Measurements from ENCODE around the gene TEAD1.
A peak's percentile ranks its signal among the peaks of the same experiment; 100 is the strongest.

Gene TEAD1

DNA sequence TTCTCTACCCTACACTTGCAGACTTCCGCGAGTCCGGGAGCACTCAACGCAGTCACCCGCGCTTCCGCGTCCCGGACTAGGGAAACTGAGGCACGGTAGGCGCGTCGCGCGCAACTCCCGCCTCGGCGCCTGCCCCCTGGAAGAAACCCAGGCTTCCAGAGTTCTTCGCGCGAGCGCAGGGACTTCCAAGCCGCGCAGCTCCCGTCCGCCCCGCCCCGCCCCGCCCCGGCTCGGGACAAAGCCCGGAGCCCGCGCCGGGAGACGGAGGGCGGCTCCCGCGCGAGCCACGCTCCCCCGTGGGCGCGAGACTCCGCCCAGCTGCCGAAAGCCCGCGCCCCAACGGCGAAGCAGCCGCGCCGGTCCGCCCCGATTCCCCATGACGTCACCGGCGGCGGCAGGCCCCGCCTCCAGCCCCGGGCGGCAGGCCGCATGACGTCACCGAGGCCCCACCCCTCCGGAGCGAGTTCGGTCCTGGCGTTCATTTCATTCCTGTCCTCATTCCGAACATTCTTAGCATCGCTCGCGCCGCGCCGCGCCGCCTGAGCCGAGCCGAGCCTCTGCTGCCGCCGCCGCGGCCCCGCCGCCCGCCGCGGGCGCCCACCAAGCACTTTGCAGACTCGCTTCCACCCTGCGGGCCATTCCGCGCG lies at the start of gene TEAD1:
TEAD1 (plus strand) TSS at position 498 of the 647 bp plus-strand sequence.
- DNase-seq = peak; percentile 98

DNA sequence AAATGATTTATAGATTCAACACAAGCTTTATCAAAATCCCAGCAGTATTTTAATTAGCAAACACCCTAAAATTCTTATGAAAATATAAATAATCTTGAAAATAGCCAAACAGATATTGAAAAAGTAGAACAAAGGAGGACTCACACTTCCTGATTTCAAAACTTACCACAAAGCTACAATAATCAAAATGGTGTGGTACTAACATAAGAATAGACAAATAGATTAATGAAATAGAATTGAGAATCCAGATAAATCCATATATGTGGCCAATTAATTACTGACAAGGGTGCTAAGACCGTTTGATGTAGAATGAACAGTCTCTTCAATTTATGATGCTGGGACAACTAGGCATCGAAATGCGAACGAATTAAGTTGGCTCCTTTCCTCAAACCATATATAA lies 49.6 kb upstream of the TEAD1 start:
- no peak for DNase-seq

DNA sequence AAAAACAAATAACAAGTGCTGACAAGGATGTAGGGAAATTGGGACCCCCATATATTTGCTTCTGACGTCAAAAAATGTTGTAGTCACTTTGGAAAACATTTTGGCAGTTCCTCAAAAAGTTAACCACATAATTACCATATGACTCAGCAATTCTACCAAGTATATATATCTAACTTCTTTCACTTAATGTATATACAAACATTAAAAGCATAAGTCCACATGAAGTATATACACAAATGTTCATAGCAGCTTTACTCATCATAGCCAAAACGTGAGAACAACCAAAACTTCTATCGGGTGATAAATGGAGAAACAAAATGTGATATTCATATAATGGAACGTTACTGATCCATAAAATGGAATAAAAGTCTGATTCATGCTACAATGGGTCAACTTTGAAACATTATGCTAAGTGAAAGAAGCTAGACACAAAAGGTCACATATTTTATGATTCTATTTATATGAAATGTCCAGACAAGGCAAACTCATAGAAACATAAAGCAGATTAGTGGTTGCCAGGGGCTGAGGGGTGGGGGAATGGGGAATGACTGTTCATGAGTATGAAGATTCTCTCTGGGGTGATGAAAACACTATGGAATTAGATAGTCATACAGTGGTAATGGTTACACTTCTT lies 48.7 kb upstream of the TEAD1 start:
- DNase-seq = no peak

DNA sequence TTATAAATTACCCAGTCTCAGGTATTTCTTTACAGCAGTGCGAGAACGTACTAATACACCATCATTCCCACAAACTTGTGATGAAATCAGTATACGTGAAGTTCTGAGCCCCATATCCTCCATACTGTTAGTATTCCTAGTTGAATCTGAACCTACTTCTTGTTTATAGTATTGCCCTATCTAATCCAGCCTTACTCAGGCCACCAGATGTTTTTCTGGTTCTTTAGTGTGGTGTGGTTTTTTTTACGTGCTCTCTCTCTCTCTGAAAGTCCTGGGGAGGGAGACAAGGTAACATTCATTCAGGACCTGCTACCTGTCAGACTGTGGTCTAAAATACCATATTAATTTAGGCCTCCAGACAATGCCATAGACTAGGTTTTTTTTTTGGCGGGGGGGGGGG lies 47.6 kb upstream of the TEAD1 start:
- DNase-seq = no peak

DNA sequence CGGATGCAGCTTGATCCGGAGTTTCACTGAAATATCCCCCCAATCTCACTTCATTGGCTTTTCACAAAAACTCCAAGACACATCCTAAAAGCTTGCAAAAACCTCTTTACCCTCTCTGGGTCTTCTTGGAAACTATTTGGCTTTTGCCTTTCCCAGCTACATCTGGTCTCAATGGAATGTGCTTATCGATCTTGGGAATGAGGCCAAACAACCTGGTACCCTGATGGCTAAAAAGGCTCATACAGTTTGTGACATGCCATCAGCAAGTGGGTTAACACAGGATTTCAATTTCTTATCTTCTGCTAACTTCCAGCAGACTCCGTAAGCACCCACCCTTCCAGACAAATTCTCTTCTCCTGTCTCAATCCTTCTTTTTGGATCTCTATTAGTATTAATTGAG lies 45.9 kb upstream of the TEAD1 start:
- no peak for DNase-seq

DNA sequence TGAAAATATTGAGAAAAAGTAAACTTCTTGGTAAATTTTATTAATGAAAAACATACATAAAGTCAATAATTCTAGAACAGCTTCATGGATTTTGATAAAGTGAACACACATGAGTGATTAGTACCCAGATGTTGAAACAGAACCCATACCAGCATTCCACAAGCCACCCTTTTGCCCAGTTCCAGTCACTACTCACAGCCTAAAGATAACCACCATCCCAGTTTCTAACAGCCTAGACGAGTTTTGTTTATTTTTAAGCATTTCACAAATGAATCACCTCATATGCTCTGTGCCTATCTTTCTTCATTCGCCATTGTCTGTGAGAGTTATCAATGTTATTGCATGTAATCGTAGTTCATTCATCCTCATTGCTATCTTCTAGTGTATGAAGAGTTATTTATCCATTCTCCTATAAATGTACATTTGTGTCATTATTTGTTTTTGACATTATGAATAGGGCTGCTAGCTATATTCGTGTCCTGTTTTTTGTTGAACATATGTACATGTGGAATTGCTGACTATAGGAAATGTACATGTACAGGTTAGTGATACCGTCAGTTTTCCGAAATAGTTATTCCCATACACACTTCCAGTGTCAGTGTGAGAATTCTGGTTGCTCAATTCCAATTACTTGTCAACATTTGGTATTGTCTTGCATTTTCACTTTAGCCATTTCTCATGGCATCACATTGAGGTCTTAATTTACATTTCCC lies 44.5 kb upstream of the TEAD1 start:
- no peak for DNase-seq

DNA sequence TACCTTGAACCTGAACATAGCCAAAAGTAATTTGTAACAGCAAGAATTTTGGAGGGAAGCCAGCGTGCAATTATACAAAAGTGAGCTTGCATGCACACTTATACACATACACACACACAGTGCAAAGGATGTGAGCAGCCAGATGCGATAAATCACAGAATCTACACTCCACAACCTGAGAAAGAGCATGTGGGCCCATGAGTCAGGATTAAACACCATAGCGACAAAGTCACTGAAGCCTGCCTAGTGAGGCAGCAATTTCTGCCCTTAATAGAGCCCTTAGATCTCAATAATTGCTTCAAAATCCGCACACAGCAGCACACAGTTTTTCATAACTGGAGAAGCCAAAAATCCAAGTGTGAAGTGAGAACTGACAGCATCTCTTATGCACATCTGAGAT lies 42.6 kb upstream of the TEAD1 start:
- no peak for DNase-seq

DNA sequence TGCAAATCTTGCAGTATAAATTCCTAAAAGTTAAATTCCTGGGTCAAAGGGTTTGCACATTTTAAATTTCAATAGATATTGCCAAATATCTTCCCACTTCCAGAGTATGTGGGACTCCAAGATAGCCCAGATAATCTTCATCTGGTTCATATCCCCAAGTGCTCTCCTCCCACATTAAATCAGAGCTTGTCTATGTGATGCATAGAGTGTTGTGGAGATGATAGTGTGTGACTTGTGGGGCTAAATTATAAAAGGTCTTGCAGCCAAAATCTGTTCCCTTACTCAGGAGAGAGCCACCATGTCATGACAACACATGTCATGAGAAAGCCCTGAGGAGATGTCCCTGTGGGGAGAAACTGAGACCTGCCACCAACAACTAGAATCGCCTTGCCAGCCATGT lies 39.9 kb upstream of the TEAD1 start:
- DNase-seq = no peak

DNA sequence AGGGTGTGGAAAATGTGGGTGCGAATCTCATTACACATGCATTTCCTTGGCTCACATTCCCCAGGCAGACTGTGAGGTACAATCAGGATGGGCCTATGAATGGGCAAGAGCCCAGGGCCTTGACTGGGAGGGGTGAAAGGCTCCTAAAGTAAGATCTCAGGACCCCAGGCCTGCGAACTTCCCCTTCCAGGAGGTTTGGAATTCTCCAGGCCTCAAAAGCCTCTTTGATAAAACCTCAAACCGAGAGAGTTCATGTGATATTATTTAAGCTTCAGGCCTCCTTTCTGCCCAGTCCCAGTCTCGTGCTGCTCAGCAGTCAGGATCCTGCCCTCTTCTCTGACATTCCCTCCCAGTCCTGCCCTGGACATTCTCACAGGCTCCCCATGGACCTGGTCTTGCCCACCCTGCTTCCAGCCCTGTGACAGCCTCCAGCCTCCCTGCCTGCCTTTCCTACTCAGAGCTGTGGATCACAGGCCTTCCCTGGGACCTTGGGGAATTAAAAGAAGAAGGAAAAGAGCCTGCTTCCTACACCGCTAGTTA lies 37.3 kb upstream of the TEAD1 start:
- no peak for DNase-seq

DNA sequence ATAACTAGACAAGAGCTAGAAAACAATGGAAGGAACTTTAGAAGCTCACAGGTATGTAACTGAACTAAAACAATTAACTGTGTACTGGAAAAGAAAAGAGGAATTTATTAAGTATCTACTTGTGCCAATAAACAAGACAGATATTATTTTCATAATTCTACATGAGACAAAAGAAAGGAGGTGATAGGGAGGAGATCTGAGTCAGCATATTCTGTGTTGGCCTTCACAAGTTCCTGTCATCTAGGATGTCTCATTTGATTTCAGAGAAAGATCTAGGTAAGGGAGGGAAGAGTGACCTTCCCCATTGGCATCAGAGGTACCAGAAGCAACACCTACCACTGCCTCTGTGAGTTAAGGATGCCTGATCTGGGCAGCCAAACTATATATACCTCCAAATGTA lies 34.8 kb upstream of the TEAD1 start:
- no peak for DNase-seq

DNA sequence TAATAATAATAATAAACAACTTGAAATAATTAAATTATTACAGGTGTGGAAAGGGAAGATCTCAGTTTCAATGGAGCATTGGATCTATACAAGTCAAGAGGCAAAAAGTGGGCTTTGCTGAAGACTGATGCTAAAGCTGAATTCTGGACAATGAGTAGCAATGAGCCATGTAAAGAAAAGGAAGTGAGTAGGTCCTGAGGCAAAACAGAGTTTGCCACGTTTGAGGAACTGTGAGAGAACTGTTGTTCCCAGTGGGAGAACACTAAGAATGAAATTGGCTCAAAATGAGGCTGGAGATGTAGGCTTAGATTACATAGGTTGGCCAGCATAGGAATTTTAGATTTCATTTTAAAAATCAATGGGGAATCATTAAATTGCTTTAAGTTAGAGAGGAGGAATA lies 33.9 kb upstream of the TEAD1 start:
- DNase-seq = no peak

DNA sequence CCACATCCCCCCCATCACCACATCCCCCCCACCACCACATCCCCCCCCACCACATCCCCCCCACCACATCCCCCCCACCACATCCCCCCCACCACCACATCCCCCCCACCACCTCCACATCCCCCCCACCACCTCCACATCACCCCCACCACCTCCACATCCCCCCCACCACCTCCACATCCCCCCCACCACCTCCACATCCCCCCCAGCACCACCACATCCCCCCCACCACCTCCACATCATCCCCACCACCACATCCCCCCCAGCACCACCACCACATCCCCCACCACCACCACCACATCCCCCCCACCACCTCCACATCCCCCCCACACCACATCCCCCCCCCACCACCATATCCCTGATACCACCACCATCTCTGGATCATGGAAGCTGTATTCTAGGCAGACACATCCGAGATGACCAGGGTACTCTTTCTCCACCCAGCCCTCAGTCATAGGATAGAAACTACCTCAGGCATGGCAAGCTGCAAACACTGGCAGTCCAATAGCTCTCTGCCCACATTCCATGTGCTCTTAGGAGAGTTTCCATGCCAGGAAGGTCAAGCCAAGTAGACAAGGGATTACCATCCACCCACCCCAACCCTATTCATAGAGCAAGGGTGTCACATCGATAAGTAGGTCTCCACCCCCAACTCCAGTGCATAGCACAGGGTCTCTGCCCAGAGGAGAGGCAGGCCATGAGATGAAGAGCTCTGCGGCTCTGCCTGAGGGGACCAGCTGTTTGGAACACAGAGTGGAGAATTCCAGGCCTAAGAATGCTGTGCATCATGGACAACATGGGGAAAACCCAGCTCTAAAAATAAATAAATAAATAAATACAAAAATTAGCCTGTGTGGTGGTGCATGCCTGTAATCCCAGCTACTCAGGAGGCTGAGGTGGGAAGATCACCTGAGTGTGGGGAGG lies 33.0 kb upstream of the TEAD1 start:
- peak; percentile 17 for DNase-seq

DNA sequence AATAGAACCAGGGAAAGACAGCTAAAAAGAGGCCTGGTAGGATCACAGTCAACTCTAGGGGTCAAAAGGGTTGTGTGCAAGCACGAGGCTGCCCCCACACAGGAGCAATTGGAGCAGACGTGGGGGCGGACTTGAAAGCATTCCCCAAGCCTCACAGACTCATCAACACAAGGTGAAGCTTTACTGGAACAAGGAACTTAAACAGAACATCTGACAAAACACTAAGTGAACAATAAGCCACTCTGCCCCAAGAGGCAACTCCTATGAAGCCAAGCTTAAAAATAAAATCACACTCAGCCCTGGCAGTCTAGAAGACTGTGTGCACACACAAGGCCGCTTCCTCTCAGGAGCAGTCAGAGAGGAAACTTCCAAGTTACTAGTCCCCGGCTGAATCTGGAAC lies 32.2 kb upstream of the TEAD1 start:
- no peak for DNase-seq

DNA sequence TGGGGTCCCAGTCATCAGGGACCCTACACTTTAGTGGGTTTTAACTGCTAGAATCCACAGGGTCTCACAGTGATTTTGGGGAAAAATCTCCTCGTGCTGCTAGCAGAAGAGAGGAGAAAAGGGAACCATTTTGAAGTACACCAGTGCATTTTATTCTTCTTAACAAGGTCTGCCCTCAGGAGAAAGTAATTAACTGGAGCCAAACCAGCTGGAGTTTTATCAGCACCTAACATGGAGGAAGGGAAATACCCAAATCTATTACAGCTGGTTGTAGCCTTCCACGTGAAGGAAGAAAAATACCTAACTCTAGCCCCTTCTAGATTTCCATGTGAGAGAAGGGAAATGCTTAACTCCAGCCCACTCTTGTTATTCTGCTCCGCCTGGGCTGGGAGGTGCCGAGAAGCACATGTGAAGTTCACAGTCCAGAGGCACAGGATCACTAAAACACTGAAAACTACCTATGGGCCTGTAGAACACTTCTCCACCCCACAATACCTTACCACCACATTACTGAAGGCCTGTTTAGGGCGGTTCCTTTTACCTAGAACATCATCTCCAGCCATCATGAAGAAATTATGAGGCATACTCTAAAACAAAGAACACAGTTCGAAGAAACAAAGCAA lies 31.3 kb upstream of the TEAD1 start:
- DNase-seq = no peak

DNA sequence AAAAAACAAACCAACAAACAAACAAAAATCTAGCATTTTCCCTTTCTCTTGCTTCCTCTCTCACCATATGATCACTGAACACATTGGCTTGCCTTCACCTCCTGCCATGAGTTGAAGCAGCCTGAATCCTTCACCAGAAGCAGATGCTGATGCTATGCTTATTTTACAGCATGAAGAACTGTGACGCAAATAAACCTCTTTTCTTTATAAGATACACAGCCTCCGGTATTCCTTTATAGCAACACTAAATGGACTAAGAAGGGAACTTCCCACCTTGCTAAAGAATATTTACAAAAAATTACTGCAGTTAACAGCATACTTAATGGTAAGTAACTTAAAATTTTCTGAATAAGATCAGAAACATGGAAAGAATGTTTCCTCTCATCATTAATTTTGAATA lies 27.7 kb upstream of the TEAD1 start:
- DNase-seq = no peak

DNA sequence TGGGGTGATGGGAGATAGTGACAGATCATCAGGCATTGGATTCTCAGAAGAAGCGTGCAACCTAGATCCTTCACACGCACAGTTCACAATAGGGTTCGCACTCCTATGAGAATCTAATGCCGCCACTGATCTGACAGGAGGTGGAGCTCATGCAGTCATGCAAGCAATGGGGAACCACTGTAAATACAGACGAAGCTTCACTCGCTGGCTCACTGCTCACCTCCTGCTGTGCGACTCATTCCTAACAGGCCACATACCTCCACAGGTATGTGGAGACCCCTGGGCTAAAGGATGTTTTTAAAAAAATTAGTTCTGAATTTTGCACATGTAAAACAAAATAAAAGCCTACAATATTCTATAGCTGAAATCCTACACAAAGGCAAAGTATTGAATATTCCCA lies 20.5 kb upstream of the TEAD1 start:
- no peak for DNase-seq

DNA sequence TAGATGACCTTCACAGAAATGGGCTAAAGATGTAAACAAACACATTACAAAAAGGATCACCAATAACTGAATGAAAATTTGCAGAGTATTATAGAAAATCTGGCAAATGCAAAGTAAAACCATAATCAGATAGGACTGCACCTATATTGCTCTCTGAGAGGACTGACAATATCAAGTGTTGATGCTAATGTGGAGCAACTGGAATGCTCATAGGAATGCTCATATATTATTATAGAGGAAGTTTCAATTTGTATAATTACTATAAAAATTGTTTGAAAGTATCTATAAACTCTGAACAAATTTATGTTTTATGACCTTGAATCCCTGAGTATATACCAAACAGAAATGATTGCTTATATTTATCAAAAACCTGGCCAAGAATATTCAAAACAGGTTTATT lies 18.4 kb upstream of the TEAD1 start:
- no peak for DNase-seq

DNA sequence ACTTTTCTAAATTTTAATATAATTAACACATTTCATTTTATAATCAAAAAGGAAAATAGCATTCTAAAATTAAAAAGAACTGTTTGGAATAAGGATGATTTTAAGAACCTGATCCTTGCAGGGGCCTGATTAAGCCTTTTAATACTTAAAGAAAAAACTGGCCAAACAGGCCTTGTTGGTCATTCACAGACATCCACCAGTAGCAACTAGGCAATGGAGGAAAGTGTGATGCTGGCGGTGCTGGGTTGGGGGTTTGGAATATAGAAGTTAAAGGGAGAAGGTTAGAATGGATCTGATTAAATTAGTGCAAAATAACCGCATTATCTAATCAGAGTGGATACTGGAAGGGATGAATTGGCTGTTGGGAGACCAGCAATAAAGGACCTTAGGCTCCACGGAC lies 16.9 kb upstream of the TEAD1 start:
- no peak for DNase-seq

DNA sequence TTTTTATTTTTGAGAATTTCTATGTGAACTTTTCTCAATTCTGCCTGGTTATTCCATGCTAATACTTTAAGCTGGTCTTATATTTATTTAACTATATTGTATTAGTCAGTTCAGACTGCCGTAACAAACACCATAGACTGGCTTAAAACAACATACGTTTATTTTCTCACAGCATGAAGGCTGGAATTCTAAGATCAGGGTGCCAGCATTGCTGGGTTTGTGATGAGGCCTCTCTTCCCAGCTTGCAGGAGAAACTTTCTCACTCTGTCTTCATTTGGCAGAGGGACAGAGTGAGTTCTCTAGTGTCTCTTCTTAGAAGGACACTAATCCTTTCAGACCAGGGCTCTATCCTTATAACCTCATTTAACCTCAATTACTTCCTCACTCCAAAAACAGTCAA lies 16.2 kb upstream of the TEAD1 start:
- DNase-seq = no peak

DNA sequence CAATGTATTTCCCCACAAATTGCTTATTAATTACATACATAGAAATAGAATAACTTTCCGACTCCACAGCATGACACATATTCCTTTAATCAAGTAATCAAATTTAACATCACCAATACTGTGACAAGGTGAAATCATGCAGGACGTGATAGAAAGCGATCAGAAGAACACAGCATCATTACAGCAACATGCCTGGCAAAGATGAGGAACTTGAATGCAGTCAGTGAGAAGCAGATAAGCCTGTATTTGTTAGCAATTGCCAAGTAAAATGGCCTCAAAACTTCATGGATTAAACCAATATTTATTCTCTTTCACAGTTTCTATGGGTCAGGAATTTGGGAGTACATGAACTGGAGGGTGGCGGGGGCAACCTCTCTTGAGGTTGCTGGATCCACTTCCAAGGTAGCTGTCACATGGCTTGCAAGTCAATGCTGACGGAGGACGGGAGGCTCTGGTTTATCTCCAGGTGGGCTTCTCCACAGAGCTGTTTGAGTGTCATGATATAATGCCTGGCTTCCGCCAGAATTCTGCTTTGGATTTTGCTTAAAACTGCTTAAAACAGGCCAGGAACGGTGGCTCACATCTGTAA lies 12.0 kb upstream of the TEAD1 start:
- no peak for DNase-seq

DNA sequence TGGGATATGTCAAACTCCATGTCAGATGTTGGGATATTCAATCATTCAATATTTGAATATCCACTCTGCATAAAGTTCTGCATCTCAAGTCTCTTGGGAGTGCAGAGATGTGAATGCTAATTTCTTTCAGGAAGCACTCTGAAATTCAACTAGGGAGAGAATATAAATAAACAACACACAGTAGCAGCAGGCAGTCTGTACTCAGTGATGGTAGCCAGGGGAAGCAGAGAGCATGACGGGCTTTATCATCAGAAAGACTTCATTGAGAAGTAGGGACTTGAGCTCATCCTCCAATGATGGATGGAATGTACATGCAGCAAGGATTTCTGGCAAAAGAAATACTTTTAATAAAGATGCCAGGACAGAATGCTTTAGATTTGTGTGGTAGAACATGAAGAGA lies 9.8 kb upstream of the TEAD1 start:
- no peak for DNase-seq

DNA sequence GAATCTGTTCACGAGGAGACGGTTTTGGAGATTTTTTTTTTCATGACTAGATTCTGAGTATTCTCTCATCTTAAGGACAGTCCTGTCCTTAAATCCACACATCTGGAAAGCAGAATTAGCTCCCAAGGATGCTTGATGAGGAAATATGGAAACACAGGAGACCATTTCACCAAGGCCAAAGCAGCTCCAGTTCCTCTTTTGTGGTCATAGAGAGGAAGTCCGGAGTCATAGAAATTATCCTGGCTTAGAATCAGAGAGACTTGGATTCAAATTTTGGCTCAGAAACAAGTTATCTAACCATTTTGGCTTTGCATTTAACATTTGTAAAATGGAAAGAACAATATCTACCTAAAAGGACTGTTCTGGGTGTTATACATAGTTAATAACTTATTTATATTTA lies 7.3 kb upstream of the TEAD1 start:
- DNase-seq = no peak

Data from 8988T (cell line).